Measurements from ENCODE around the gene BTBD16. TPM values are rescaled to one million over a fixed set of nuclear protein-coding genes. Genes with fewer than 3 reads are reported as not detected.

The BTBD16 gene
- total and polyA plus RNA-seq, 2 donors (not counting 1 experiment from before 2014, with no cell fraction given): not detected

- CTCF ChIA-PET: no interaction called here
- WGBS (ENCODE audit: insufficient coverage): 84% methylated on average over 12 of the region's 17 CpGs
Observed at GRCh38 chr10:122237331-122237990, 33.6 kb upstream of the BTBD16 start.

More at GRCh38 chr10:122237331-122237990, 33.6 kb upstream of the BTBD16 start:
- Mint-ChIP-seq H3K27ac (no peak overlapping the region), H3K9me3 (ENCODE audit: insufficient read depth) (no peaks in the 10 kb centered on the region), H3K4me3 (no peak overlapping the region), H3K27me3 (no peaks in the 10 kb centered on the region), H3K4me1 (no peaks in the 10 kb centered on the region)
- ATAC-seq (ENCODE audit: low read depth) (no peak), DNase-seq (no peak)
- no peak overlapping the region for H2AFZ ChIP-seq (ENCODE audit: insufficient read depth, low read depth, low read length, poor library complexity, severe bottlenecking)
- intact Hi-C loops (cut with micrococcal nuclease): no loop called here
- H3K4me3 ChIP-seq (ENCODE audit: control extremely low read depth in 1 of 5, extremely low read depth in 1 of 5, insufficient read depth in 1 of 5, low read depth in 2 of 5, low read length in 4 of 5): no peak overlapping the region
- no peak for TF ChIP-seq CTCF (IDR thresholded peaks at IDR 0.05)
- no peak for TF ChIP-seq EZH2 (IDR thresholded peaks at IDR 0.05; ENCODE audit: borderline replicate concordance, insufficient read depth, low read depth, low read length, poor library complexity, severe bottlenecking)
- H3K27me3 ChIP-seq (replicated peaks in 1 of 4; ENCODE audit: control extremely low read depth in 1 of 4, control insufficient read depth in 3 of 4, insufficient read depth in 4 of 4, low read length in 3 of 4): no peaks in the 10 kb centered on the region
- H3K4me1 ChIP-seq (ENCODE audit: control insufficient read depth in 2 of 2, insufficient read depth in 2 of 2, low read length in 2 of 2): no peaks in the 10 kb centered on the region
- H3K9me3 ChIP-seq (ENCODE audit: control extremely low read depth in 1 of 3, control insufficient read depth in 2 of 3, insufficient read depth in 1 of 3, low read length in 2 of 3): no peaks in the 10 kb centered on the region
- H3K9ac ChIP-seq (ENCODE audit: low read length): no peak overlapping the region
- POLR2A ChIA-PET: no interaction called here
- H3K36me3 ChIP-seq (replicated peaks in 1 of 2; ENCODE audit: control extremely low read depth in 1 of 2, control insufficient read depth in 1 of 2, extremely low read depth in 1 of 2, insufficient read depth in 2 of 2, low read length in 1 of 2): no peaks in the 10 kb centered on the region
- H3K27ac ChIP-seq (ENCODE audit: low read length in 2 of 2): no peak overlapping the region
- H3K79me2 ChIP-seq (ENCODE audit: control insufficient read depth, insufficient read depth, low read length): no peaks in the 10 kb centered on the region
- H4K20me1 ChIP-seq (ENCODE audit: control insufficient read depth, insufficient read depth, low read length, poor library complexity, severe bottlenecking): no peaks in the 10 kb centered on the region
- H3K4me2 ChIP-seq (replicated peaks; ENCODE audit: low read depth, low read length, poor library complexity, severe bottlenecking): no peak overlapping the region

Data from B cell (primary cell).